Stimulated activated CD8-positive, alpha-beta memory T cell treated with anti-CD3 and anti-CD28 coated beads, Interleukin-15, amount 100 ng/mL, for 24 hours (primary cell): ENCODE measurements around the gene NSF.

Experiments used
- DNase-seq: peaks from one replicate; pipeline ENCODE4 v3.0.0-alpha.2; 2020; ENCODE audit warnings: low read depth

The NSF gene

GRCh38 chr17:46800573-46800972, 210.1 kb downstream of the NSF start:
- DNase-seq, result no peak

GRCh38 chr17:46802800-46803199, 212.3 kb downstream of the NSF start:
- no peak for DNase-seq

DNA sequence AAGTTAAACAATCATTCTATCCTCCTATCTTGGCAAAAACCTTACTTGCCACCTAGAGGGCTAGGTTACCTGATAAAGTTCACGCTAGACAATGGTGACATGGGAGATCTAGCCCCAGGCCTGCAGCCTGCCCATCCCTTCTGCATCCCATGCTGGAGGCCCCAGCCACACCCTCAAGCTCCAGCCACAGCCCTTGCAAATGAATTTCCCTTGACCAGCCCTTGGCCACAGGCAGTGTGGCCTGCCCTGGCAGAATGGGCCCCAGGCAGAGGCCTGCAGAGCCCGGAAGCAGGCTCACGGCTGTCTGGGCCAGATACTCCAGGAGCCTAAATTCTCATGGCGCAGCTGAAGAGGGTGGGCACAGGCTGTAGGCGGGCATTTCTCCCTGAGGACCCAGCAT, 213.1 kb downstream of the NSF start:
- DNase-seq, result no peak

DNA sequence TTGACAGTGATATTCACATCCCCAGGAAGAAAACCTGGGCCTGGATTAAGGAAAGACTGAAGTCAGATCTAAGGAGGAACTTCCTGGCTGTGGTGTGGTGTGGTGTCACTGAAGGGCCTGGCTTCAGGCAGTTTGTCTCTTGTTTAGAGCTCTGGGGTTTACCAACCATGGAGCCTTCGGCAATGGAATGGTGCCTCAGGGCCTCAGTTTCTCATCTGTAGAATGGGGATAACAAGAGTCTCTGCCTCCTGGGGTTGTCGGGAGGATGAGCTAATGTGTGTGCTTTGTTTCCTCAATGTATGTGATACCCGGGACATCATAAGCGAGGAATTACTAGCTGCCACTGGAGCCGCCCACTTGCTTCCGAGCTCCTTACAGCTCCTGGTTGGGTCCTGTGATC, 215.3 kb downstream of the NSF start:
- DNase-seq, result no peak
